Fibroblast of lung (primary cell): Measurements from ENCODE around the gene TANGO2. TPM values are rescaled to one million over a fixed set of nuclear protein-coding genes. Genes with fewer than 3 reads are reported as not detected.

ENCODE experiments used
- DNase-seq, 2 donors: peaks; one replicate each; pipeline versions ENCODE4 v3.0.0 to v3.0.0-alpha.2; 2010; ENCODE audit warnings: low read depth in 2 of 2
- H2AFZ ChIP-seq: 2 replicates; pipeline ENCODE4 v1.5.1; 2012; ENCODE audit warnings: low read length, control low read depth, inconsistent platforms
- H3K27ac ChIP-seq: 2 replicates; pipeline ENCODE4 v1.5.1; 2011; ENCODE audit warnings: low read length, control low read depth; ENCODE audit not compliant: insufficient read depth
- H3K27me3 ChIP-seq: 2 replicates; pipeline ENCODE4 v1.5.1; 2011; ENCODE audit warnings: mild to moderate bottlenecking, low read length; ENCODE audit not compliant: control insufficient read depth, insufficient read depth
- H3K36me3 ChIP-seq: 2 replicates; pipeline ENCODE4 v1.5.1; 2011; ENCODE audit warnings: low read length; ENCODE audit not compliant: control insufficient read depth, insufficient read depth
- H3K4me1 ChIP-seq: 2 replicates; pipeline ENCODE4 v1.5.1; 2011; ENCODE audit warnings: low read length; ENCODE audit not compliant: control insufficient read depth, insufficient read depth; ENCODE audit errors: extremely low read depth
- H3K4me2 ChIP-seq: 2 replicates; pipeline ENCODE4 v1.5.1; 2011; ENCODE audit warnings: low read length, control low read depth; ENCODE audit not compliant: insufficient read depth; ENCODE audit errors: extremely low read depth
- H3K4me3 ChIP-seq, 4 experiments: fragments of 200-600 bp in 1 of 4; sonication (generic) in 1 of 4; replicated peaks in 1 of 4; 2 replicates each; pipeline ENCODE4 v1.5.1; 2011 to 2016; ENCODE audit warnings: low read length in 4 of 4, low read depth in 3 of 4, mild to moderate bottlenecking in 3 of 4, control low read depth in 2 of 4, inconsistent platforms in 1 of 4, mixed read lengths in 1 of 4; ENCODE audit not compliant: insufficient read depth in 1 of 4; ENCODE audit errors: control extremely low read depth in 1 of 4
- H3K79me2 ChIP-seq: 2 replicates; pipeline ENCODE4 v1.5.1; 2012; ENCODE audit warnings: mild to moderate bottlenecking, low read length, inconsistent platforms; ENCODE audit not compliant: control insufficient read depth, insufficient read depth
- H3K9ac ChIP-seq: 2 replicates; pipeline ENCODE4 v1.5.1; 2011; ENCODE audit warnings: mild to moderate bottlenecking, low read length, control low read depth; ENCODE audit not compliant: insufficient read depth
- H3K9me3 ChIP-seq: 2 replicates; pipeline ENCODE4 v1.5.1; 2012; ENCODE audit warnings: low read depth, low read length; ENCODE audit not compliant: control insufficient read depth, insufficient read depth
- H4K20me1 ChIP-seq: 2 replicates; pipeline ENCODE4 v1.5.1; 2011; ENCODE audit warnings: low read length; ENCODE audit not compliant: control insufficient read depth, insufficient read depth; ENCODE audit errors: extremely low read depth
- CTCF ChIP-seq, 2 donors: IDR thresholded peaks in 1 of 2; conservative IDR thresholded peaks in 1 of 2; 1 replicate in 1 of 2; 2 replicates in 1 of 2; pipeline ENCODE4 v1.5.1; 2011 to 2012; ENCODE audit warnings: low read length in 2 of 2, control low read depth in 1 of 2, inconsistent platforms in 1 of 2, low read depth in 1 of 2, mild to moderate bottlenecking in 1 of 2
- EZH2 ChIP-seq: IDR thresholded peaks from 2 replicates; pipeline ENCODE4 v1.5.1; 2012; ENCODE audit warnings: low read length, control low read depth, mild to moderate bottlenecking; ENCODE audit errors: missing control alignments
- polyA plus RNA-seq, 2 donors: library from polyadenylated mRNA; depleted of rRNA in 1 of 2; stranded (reverse) in 1 of 2; unstranded in 1 of 2; fragments of >200 nt; gene quantifications; 2 replicates each; pipeline ENCODE4 v1.2.1, GENCODE V29; 2011 to 2012; ENCODE audit warnings: missing spikeins in 1 of 2
- total RNA-seq: library from RNA; depleted of rRNA; stranded (reverse); fragments of >200 nt; gene quantifications from 2 replicates; pipeline ENCODE4 v1.2.1, GENCODE V29; 2014

TANGO2 gene
- total and polyA plus RNA-seq, 2 donors (not counting 1 experiment from before 2014, with no cell fraction given): 28.3 to 52.8 TPM

GRCh38 chr22:20015187-20015625, 5.7 kb upstream of the TANGO2 start:
- Histone ChIP-seq H2AFZ (no peak overlapping the region), H3K4me2 (no peak overlapping the region), H3K27me3 (peaks cover 12% of the 10 kb centered on the region), H3K4me3 (no peak overlapping the region), H3K9ac (no peak overlapping the region), H4K20me1 (no peaks in the 10 kb centered on the region), H3K36me3 (no peaks in the 10 kb centered on the region), H3K4me1 (no peaks in the 10 kb centered on the region), H3K79me2 (no peaks in the 10 kb centered on the region), H3K9me3 (no peaks in the 10 kb centered on the region), H3K27ac (no peak overlapping the region)
- peak; percentile 81 for TF ChIP-seq EZH2
- no peak for TF ChIP-seq CTCF (conservative IDR thresholded peaks at IDR 0.05 in 1 of 2, IDR thresholded peaks at IDR 0.05 in 1 of 2; ENCODE audit: low read depth in 1 of 2, low read length in 2 of 2)
- no peak for DNase-seq

GRCh38 chr22:20015971-20016733, 4.8 kb upstream of the TANGO2 start:
- Histone ChIP-seq H3K4me1 (no peaks in the 10 kb centered on the region), H3K4me2 (peak overlapping the region; percentile 58), H4K20me1 (no peaks in the 10 kb centered on the region), H3K9me3 (no peaks in the 10 kb centered on the region), H3K79me2 (peaks cover 1% of the 10 kb centered on the region), H3K36me3 (no peaks in the 10 kb centered on the region), H2AFZ (no peak overlapping the region), H3K27ac (no peak overlapping the region), H3K9ac (no peak overlapping the region), H3K27me3 (peaks cover 12% of the 10 kb centered on the region), H3K4me3 (peak overlapping the region; percentile 21 to 59 (median 37))
- TF ChIP-seq EZH2 (peak; percentile 6), CTCF (conservative IDR thresholded peaks at IDR 0.05 in 1 of 2, IDR thresholded peaks at IDR 0.05 in 1 of 2; ENCODE audit: low read depth in 1 of 2, low read length in 2 of 2) (no peak)
- DNase-seq: no peak

GRCh38 chr22:20016734-20017621, 3.9 kb upstream of the TANGO2 start, which contains the start of gene ARVCF:
ARVCF (minus strand) TSS chr22:20016823; CDS start chr22:19990794, 26,029 bp downstream.
- Histone ChIP-seq H3K9ac (no peak within 1 kb of the TSS), H2AFZ (peak within 1 kb of the TSS; percentile 49), H3K27me3 (peaks cover 12% of the 10 kb centered on the region), H3K27ac (no peak within 1 kb of the TSS), H3K79me2 (peaks cover 10% of the 10 kb centered on the region), H3K4me1 (peaks cover 2% of the 10 kb centered on the region), H3K36me3 (no peaks in the 10 kb centered on the region), H3K4me3 (peak within 1 kb of the TSS; percentile 49 to 64 (median 57)), H3K4me2 (peak within 1 kb of the TSS; percentile 90), H4K20me1 (no peaks in the 10 kb centered on the region), H3K9me3 (no peaks in the 10 kb centered on the region)
- TF ChIP-seq CTCF (conservative IDR thresholded peaks at IDR 0.05 in 1 of 2, IDR thresholded peaks at IDR 0.05 in 1 of 2; ENCODE audit: low read depth in 1 of 2, low read length in 2 of 2) (peak in 1 of 2 donors; percentile 3), EZH2 (no peak)
- DNase-seq: peak; percentile 86 to 88
